HEK293 (cell line): Measurements from ENCODE around the gene CLTCL1.
A peak's percentile ranks its signal among the peaks of the same experiment; 100 is the strongest.

Experiments
- BCL6B ChIP-seq: fragments of 450-650 bp; formaldehyde crosslinking; IDR thresholded peaks from 2 replicates; pipeline ENCODE4 v1.5.1; 2017; ENCODE audit warnings: missing biosample characterization, missing genetic modification characterization
- ELK4 ChIP-seq: IDR thresholded peaks from 2 replicates; pipeline ENCODE4 v1.6.1; 2011; ENCODE audit warnings: mild to moderate bottlenecking, low read depth, low read length, borderline replicate concordance
- FEZF1 ChIP-seq: fragments of 450-650 bp; formaldehyde crosslinking; IDR thresholded peaks from 2 replicates; pipeline ENCODE4 v1.5.1; 2016; ENCODE audit warnings: missing biosample characterization, missing genetic modification characterization
- GLIS2 ChIP-seq: fragments of 450-650 bp; formaldehyde crosslinking; IDR thresholded peaks from 2 replicates; pipeline ENCODE4 v1.5.1; 2016; ENCODE audit warnings: missing biosample characterization, missing genetic modification characterization
- KLF16 ChIP-seq: fragments of 450-650 bp; formaldehyde crosslinking; IDR thresholded peaks from 2 replicates; pipeline ENCODE4 v1.5.1; 2017; ENCODE audit warnings: missing biosample characterization, missing genetic modification characterization
- OSR2 ChIP-seq: fragments of 450-650 bp; formaldehyde crosslinking; IDR thresholded peaks from 2 replicates; pipeline ENCODE4 v1.5.1; 2016; ENCODE audit warnings: missing biosample characterization, missing genetic modification characterization
- ZBTB49 ChIP-seq: fragments of 450-650 bp; formaldehyde crosslinking; IDR thresholded peaks from 2 replicates; pipeline ENCODE4 v1.5.1; 2016; ENCODE audit warnings: missing biosample characterization, missing genetic modification characterization, low read depth
- ZFP3 ChIP-seq: fragments of 450-650 bp; formaldehyde crosslinking; IDR thresholded peaks from 2 replicates; pipeline ENCODE4 v1.5.1; 2016; ENCODE audit warnings: low read depth, missing biosample characterization, missing genetic modification characterization
- ZNF112 ChIP-seq: fragments of 450-650 bp; formaldehyde crosslinking; IDR thresholded peaks from 2 replicates; pipeline ENCODE4 v1.5.0; 2017; ENCODE audit warnings: missing biosample characterization, missing genetic modification characterization
- ZNF133 ChIP-seq: fragments of 450-650 bp; formaldehyde crosslinking; IDR thresholded peaks from 2 replicates; pipeline ENCODE4 v1.5.1; 2016; ENCODE audit warnings: missing biosample characterization, missing genetic modification characterization
- ZNF140 ChIP-seq: fragments of 450-650 bp; formaldehyde crosslinking; IDR thresholded peaks from 2 replicates; pipeline ENCODE4 v1.5.1; 2016; ENCODE audit warnings: missing biosample characterization, missing genetic modification characterization
- ZNF157 ChIP-seq: fragments of 450-650 bp; formaldehyde crosslinking; IDR thresholded peaks from 2 replicates; pipeline ENCODE4 v1.5.1; 2016; ENCODE audit warnings: missing biosample characterization, missing genetic modification characterization
- ZNF19 ChIP-seq: fragments of 450-650 bp; formaldehyde crosslinking; IDR thresholded peaks from 2 replicates; pipeline ENCODE4; 2016; ENCODE audit warnings: missing biosample characterization, missing genetic modification characterization, low read depth
- ZNF2 ChIP-seq: fragments of 450-650 bp; formaldehyde crosslinking; IDR thresholded peaks from 2 replicates; pipeline ENCODE4 v1.5.1; 2016; ENCODE audit warnings: missing biosample characterization, missing genetic modification characterization
- ZNF324 ChIP-seq: fragments of 450-650 bp; formaldehyde crosslinking; IDR thresholded peaks from 2 replicates; pipeline ENCODE4 v1.5.1; 2016; ENCODE audit warnings: missing biosample characterization, missing genetic modification characterization
- ZNF37A ChIP-seq: fragments of 450-650 bp; IDR thresholded peaks from 2 replicates; pipeline ENCODE4 v1.5.1; 2018; ENCODE audit warnings: missing biosample characterization, missing genetic modification characterization
- ZNF391 ChIP-seq: fragments of 450-650 bp; formaldehyde crosslinking; IDR thresholded peaks from 2 replicates; pipeline ENCODE4 v1.5.1; 2016; ENCODE audit warnings: low read depth, missing biosample characterization, missing genetic modification characterization, borderline replicate concordance
- ZNF394 ChIP-seq: fragments of 450-650 bp; formaldehyde crosslinking; IDR thresholded peaks from 2 replicates; pipeline ENCODE4 v1.5.1; 2016; ENCODE audit warnings: missing biosample characterization, missing genetic modification characterization, mild to moderate bottlenecking, moderate library complexity, borderline replicate concordance
- ZNF426 ChIP-seq: fragments of 450-650 bp; formaldehyde crosslinking; IDR thresholded peaks from 2 replicates; pipeline ENCODE4 v1.5.1; 2017; ENCODE audit warnings: missing biosample characterization, missing genetic modification characterization, mild to moderate bottlenecking, inconsistent platforms, moderate library complexity
- ZNF433 ChIP-seq: fragments of 450-650 bp; formaldehyde crosslinking; IDR thresholded peaks from 2 replicates; pipeline ENCODE4 v1.5.1; 2016; ENCODE audit warnings: missing biosample characterization, missing genetic modification characterization, low read depth
- ZNF449 ChIP-seq: fragments of 450-650 bp; formaldehyde crosslinking; IDR thresholded peaks from 2 replicates; pipeline ENCODE4 v1.5.1; 2017; ENCODE audit warnings: missing biosample characterization, mild to moderate bottlenecking, missing genetic modification characterization, moderate library complexity
- ZNF513 ChIP-seq: fragments of 450-650 bp; IDR thresholded peaks from 2 replicates; pipeline ENCODE4 v1.5.1; 2018; ENCODE audit warnings: missing biosample characterization, missing genetic modification characterization
- ZNF529 ChIP-seq: fragments of 450-650 bp; formaldehyde crosslinking; IDR thresholded peaks from 2 replicates; pipeline ENCODE4 v1.5.1; 2017; ENCODE audit warnings: missing genetic modification characterization, missing biosample characterization; ENCODE audit not compliant: insufficient replicate concordance
- ZNF571 ChIP-seq: fragments of 450-650 bp; formaldehyde crosslinking; IDR thresholded peaks from 2 replicates; pipeline ENCODE4 v1.5.0; 2017; ENCODE audit warnings: missing biosample characterization, missing genetic modification characterization
- ZNF580 ChIP-seq: fragments of 450-650 bp; formaldehyde crosslinking; IDR thresholded peaks from 2 replicates; pipeline ENCODE4 v1.5.1; 2016; ENCODE audit warnings: missing biosample characterization, missing genetic modification characterization
- ZNF600 ChIP-seq: fragments of 450-650 bp; formaldehyde crosslinking; IDR thresholded peaks from 2 replicates; pipeline ENCODE4 v1.5.1; 2016; ENCODE audit warnings: missing biosample characterization, missing genetic modification characterization
- ZNF626 ChIP-seq: fragments of 450-650 bp; sonication (Bioruptor Pico); formaldehyde crosslinking; IDR thresholded peaks from 2 replicates; pipeline ENCODE4 v1.5.1; 2018; ENCODE audit warnings: missing biosample characterization, missing genetic modification characterization, inconsistent platforms
- ZNF658 ChIP-seq: fragments of 450-650 bp; formaldehyde crosslinking; IDR thresholded peaks from 2 replicates; pipeline ENCODE4; 2016; ENCODE audit warnings: missing biosample characterization, missing genetic modification characterization
- ZNF701 ChIP-seq: fragments of 450-650 bp; formaldehyde crosslinking; IDR thresholded peaks from 2 replicates; pipeline ENCODE4 v1.5.1; 2016; ENCODE audit warnings: missing biosample characterization, missing genetic modification characterization
- ZNF707 ChIP-seq: fragments of 450-650 bp; formaldehyde crosslinking; IDR thresholded peaks from 2 replicates; pipeline ENCODE4 v1.5.1; 2016; ENCODE audit warnings: missing biosample characterization, missing genetic modification characterization
- ZNF747 ChIP-seq: fragments of 450-650 bp; formaldehyde crosslinking; IDR thresholded peaks from 2 replicates; pipeline ENCODE4 v1.5.1; 2016; ENCODE audit warnings: missing biosample characterization, missing genetic modification characterization
- ZSCAN23 ChIP-seq: fragments of 450-650 bp; formaldehyde crosslinking; IDR thresholded peaks from 2 replicates; pipeline ENCODE4 v1.5.1; 2016; ENCODE audit warnings: missing biosample characterization, missing genetic modification characterization

Gene CLTCL1

GRCh38 chr22:19218541-19219233 is 72.8 kb downstream of the CLTCL1 start (continued):
- no peak for TF ChIP-seq ZBTB49 (tag by site-specific recombination)
- no peak for TF ChIP-seq ZNF571 (tag by site-specific recombination)
- 0 out of 2 replicates have a peak, but pooled peaks have one; percentile 46 for TF ChIP-seq ZNF19
- no peak for TF ChIP-seq ZNF133 (tag by site-specific recombination)
- TF ChIP-seq ZNF391 (tag by site-specific recombination), result no peak
- TF ChIP-seq ZNF324, result no peak
- TF ChIP-seq GLIS2 (tag by site-specific recombination), result no peak
- TF ChIP-seq ZSCAN23 (tag by site-specific recombination), result 0 out of 2 replicates have a peak, but pooled peaks have one; percentile 33
- no peak for TF ChIP-seq ZNF707 (tag by site-specific recombination)
- TF ChIP-seq ZNF600, result no peak
- TF ChIP-seq ZNF394 (tag by site-specific recombination), result peak; percentile 99
- TF ChIP-seq ZNF426 (tag by site-specific recombination), result peak; percentile 98
- TF ChIP-seq OSR2, result no peak
- peak; percentile 36; the same call in 1 of the 2 replicates for TF ChIP-seq ZFP3 (tag by site-specific recombination)
- TF ChIP-seq ZNF580 (tag by site-specific recombination), result 0 out of 2 replicates have a peak, but pooled peaks have one; percentile 65
- peak; percentile 92; the same call in 1 of the 2 replicates for TF ChIP-seq ZNF140
- no peak for TF ChIP-seq ZNF449
- TF ChIP-seq ZNF37A (tag by site-specific recombination), result no peak
- no peak for TF ChIP-seq ZNF626
- no peak for TF ChIP-seq FEZF1 (tag by site-specific recombination)
- no peak for TF ChIP-seq ZNF701 (tag by site-specific recombination)
- TF ChIP-seq ZNF2 (tag by site-specific recombination), result no peak
- no peak for TF ChIP-seq ZNF513 (tag by site-specific recombination)
- TF ChIP-seq ZNF658, result no peak
- TF ChIP-seq KLF16 (tag by site-specific recombination), result no peak
- TF ChIP-seq ZNF112 (tag by site-specific recombination), result no peak
- no peak for TF ChIP-seq ZNF157 (tag by site-specific recombination)
- TF ChIP-seq ZNF433, result peak; percentile 87
- no peak for TF ChIP-seq ELK4
- TF ChIP-seq ZNF529 (tag by site-specific recombination), result no peak
- TF ChIP-seq ZNF747, result no peak
- no peak for TF ChIP-seq BCL6B (tag by site-specific recombination)
